ENCODE measurements around the gene RNF2.

RNF2 gene

DNA sequence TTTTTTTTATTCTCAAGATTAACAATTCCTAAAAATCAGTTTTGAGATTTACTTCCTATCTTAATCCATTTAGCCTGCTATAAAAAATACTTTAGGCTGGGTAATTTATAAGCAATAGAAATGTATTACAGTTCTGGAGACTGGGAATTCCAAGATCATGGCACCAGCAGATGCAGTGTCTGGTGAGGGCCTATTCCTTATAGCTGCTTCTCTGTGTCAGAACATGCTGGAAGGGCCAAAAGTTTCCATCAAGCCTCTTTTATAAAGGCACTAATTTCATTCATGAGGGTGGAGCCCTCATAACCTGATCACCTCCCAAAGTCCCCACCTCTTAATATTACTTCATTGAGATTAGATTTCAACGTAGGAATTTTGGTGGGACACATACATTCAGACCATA lies 41.7 kb downstream of the RNF2 start:
- Histone ChIP-seq H3K4me3 (ENCODE audit: insufficient read depth, low read depth, low read length) (no peak overlapping the region), H3K27me3 (ENCODE audit: control insufficient read depth, insufficient read depth, low read length, poor library complexity, severe bottlenecking) (no peaks in the 10 kb centered on the region), H3K36me3 (ENCODE audit: control insufficient read depth, insufficient read depth, low read length) (peaks cover 19% of the 10 kb centered on the region), H3K9me3 (ENCODE audit: control insufficient read depth, low read length) (no peaks in the 10 kb centered on the region), H3K4me1 (ENCODE audit: control insufficient read depth, insufficient read depth, low read length) (no peaks in the 10 kb centered on the region), H3K27ac (ENCODE audit: insufficient read depth, low read depth, low read length, poor library complexity, severe bottlenecking) (no peak overlapping the region)
- WGBS, 2 experiments, result 96 to 98% methylated on average over 1 of the region's 1 CpG

DNA sequence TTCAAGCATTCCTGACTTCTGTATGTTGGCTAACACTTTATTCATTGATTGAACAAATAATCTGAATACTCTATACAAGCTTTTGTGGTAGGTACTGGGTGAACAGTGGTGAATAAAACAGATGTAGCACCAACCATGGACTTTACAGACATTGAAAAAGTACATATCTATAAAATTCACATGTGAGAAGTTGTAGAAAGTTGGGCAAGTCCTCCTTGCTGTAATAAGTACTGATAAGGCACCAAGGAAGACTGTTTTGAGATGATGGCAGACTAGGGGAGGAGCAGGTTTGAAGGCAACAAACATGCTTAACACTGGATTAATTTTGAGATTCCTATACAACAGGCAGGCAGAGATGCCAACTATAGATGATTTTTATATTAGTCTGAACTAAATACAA lies 42.4 kb downstream of the RNF2 start:
- Histone ChIP-seq H3K4me1 (ENCODE audit: control insufficient read depth, insufficient read depth, low read length) (no peaks in the 10 kb centered on the region), H3K27me3 (ENCODE audit: control insufficient read depth, insufficient read depth, low read length, poor library complexity, severe bottlenecking) (no peaks in the 10 kb centered on the region), H3K27ac (ENCODE audit: insufficient read depth, low read depth, low read length, poor library complexity, severe bottlenecking) (no peak overlapping the region), H3K36me3 (ENCODE audit: control insufficient read depth, insufficient read depth, low read length) (peaks cover 20% of the 10 kb centered on the region), H3K4me3 (ENCODE audit: insufficient read depth, low read depth, low read length) (no peak overlapping the region), H3K9me3 (ENCODE audit: control insufficient read depth, low read length) (no peaks in the 10 kb centered on the region)

DNA sequence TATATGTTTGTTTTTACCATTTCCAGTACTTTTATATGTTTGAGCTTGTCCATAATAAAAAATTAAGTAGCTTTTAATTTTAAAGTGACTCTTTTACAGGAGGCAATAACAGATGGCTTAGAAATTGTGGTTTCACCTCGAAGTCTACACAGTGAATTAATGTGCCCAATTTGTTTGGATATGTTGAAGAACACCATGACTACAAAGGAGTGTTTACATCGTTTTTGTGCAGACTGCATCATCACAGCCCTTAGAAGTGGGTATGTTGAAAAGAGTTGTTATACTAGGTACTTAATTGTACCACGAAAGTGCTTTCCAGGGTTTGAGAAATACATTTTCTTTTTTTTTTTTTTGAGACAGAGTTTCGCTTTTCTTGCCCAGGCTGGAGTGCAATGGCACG lies 46.1 kb downstream of the RNF2 start:
- 92 to 93% methylated on average over 5 of the region's 5 CpGs for WGBS, 2 experiments
- Histone ChIP-seq H3K9me3 (ENCODE audit: control insufficient read depth, low read length) (no peaks in the 10 kb centered on the region), H3K27me3 (ENCODE audit: control insufficient read depth, insufficient read depth, low read length, poor library complexity, severe bottlenecking) (no peaks in the 10 kb centered on the region), H3K4me1 (ENCODE audit: control insufficient read depth, insufficient read depth, low read length) (no peaks in the 10 kb centered on the region), H3K4me3 (ENCODE audit: insufficient read depth, low read depth, low read length) (no peak overlapping the region), H3K27ac (ENCODE audit: insufficient read depth, low read depth, low read length, poor library complexity, severe bottlenecking) (no peak overlapping the region), H3K36me3 (ENCODE audit: control insufficient read depth, insufficient read depth, low read length) (peaks cover 32% of the 10 kb centered on the region)

GRCh38 chr1:185094761-185095160 lies 49.4 kb downstream of the RNF2 start:
- Histone ChIP-seq H3K27me3 (ENCODE audit: control insufficient read depth, insufficient read depth, low read length, poor library complexity, severe bottlenecking) (no peaks in the 10 kb centered on the region), H3K4me3 (ENCODE audit: insufficient read depth, low read depth, low read length) (no peak overlapping the region), H3K9me3 (ENCODE audit: control insufficient read depth, low read length) (no peaks in the 10 kb centered on the region), H3K36me3 (ENCODE audit: control insufficient read depth, insufficient read depth, low read length) (peaks cover 27% of the 10 kb centered on the region), H3K27ac (ENCODE audit: insufficient read depth, low read depth, low read length, poor library complexity, severe bottlenecking) (no peak overlapping the region), H3K4me1 (ENCODE audit: control insufficient read depth, insufficient read depth, low read length) (no peaks in the 10 kb centered on the region)
- WGBS, 2 experiments, result 93% methylated on average over 1 to 2 of the region's 2 CpGs

DNA sequence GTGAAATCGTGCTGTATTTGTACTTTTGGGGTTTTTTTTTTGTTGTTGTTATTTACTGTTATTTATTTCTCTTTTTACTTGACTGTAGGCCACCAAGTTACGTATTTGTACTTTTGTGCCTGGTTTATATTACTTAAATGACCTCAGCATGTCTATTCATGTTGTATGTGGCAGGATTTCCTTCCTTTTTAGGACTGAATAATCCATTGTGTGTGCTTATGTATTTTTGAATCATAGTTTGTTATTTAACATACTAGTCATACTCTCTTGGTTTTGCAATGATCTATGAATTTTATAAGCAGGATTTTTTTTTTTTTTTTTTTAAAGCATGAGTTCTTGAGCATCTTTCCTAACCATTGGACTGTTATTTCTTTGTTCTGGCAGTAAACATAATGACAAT lies 51.2 kb downstream of the RNF2 start:
- Histone ChIP-seq H3K27ac (ENCODE audit: insufficient read depth, low read depth, low read length, poor library complexity, severe bottlenecking) (no peak overlapping the region), H3K4me3 (ENCODE audit: insufficient read depth, low read depth, low read length) (no peak overlapping the region), H3K36me3 (ENCODE audit: control insufficient read depth, insufficient read depth, low read length) (peaks cover 31% of the 10 kb centered on the region), H3K9me3 (ENCODE audit: control insufficient read depth, low read length) (no peaks in the 10 kb centered on the region), H3K27me3 (ENCODE audit: control insufficient read depth, insufficient read depth, low read length, poor library complexity, severe bottlenecking) (no peaks in the 10 kb centered on the region), H3K4me1 (ENCODE audit: control insufficient read depth, insufficient read depth, low read length) (no peaks in the 10 kb centered on the region)
- WGBS, 2 experiments, result 87% methylated on average over 2 of the region's 2 CpGs; no CpG with 5 or more reads in 1 of the 2 experiments

DNA sequence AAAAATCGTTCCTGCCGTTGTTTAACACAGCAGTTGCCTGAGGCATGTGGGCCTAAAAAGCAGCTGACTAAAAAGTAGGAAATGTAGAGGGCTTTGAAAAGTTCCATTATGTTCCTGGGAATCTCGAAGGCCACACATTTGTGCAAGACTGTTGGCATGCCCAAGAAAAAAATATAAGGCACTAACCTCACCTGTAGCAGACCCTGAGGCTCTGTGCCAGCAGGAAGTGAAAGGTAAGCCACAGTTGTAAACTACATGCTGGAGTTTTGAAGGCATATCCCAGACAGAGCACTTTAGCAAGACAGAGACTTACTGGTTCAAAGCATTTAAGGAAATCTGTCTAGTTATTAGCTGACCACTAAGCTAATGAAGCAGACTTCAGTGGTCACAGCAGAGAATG lies 58.7 kb downstream of the RNF2 start:
- no peaks in the 10 kb centered on the region for H3K27me3 ChIP-seq (ENCODE audit: control insufficient read depth, insufficient read depth, low read length, poor library complexity, severe bottlenecking)
- H3K27ac ChIP-seq (ENCODE audit: insufficient read depth, low read depth, low read length, poor library complexity, severe bottlenecking), result no peak overlapping the region
- H3K36me3 ChIP-seq (ENCODE audit: control insufficient read depth, insufficient read depth, low read length), result peaks cover 5% of the 10 kb centered on the region
- H3K4me3 ChIP-seq (ENCODE audit: insufficient read depth, low read depth, low read length), result no peak overlapping the region
- no peaks in the 10 kb centered on the region for H3K9me3 ChIP-seq (ENCODE audit: control insufficient read depth, low read length)
- 92 to 95% methylated on average over 3 of the region's 3 CpGs for whole genome bisulfite sequencing, 2 experiments
- no peaks in the 10 kb centered on the region for H3K4me1 ChIP-seq (ENCODE audit: control insufficient read depth, insufficient read depth, low read length)

GRCh38 chr1:185105121-185105520 lies 59.8 kb downstream of the RNF2 start:
- no peaks in the 10 kb centered on the region for H3K9me3 ChIP-seq (ENCODE audit: control insufficient read depth, low read length)
- H3K27ac ChIP-seq (ENCODE audit: insufficient read depth, low read depth, low read length, poor library complexity, severe bottlenecking), result no peak overlapping the region
- WGBS, 2 experiments, result 96% methylated on average over 2 of the region's 3 CpGs; no CpG with 5 or more reads in 1 of the 2 experiments
- peaks cover under 1% of the 10 kb centered on the region for H3K36me3 ChIP-seq (ENCODE audit: control insufficient read depth, insufficient read depth, low read length)
- no peaks in the 10 kb centered on the region for H3K4me1 ChIP-seq (ENCODE audit: control insufficient read depth, insufficient read depth, low read length)
- no peak overlapping the region for H3K4me3 ChIP-seq (ENCODE audit: insufficient read depth, low read depth, low read length)
- H3K27me3 ChIP-seq (ENCODE audit: control insufficient read depth, insufficient read depth, low read length, poor library complexity, severe bottlenecking), result no peaks in the 10 kb centered on the region

GRCh38 chr1:185108321-185108720 lies 63.0 kb downstream of the RNF2 start:
- Histone ChIP-seq H3K4me3 (ENCODE audit: insufficient read depth, low read depth, low read length) (no peak overlapping the region), H3K4me1 (ENCODE audit: control insufficient read depth, insufficient read depth, low read length) (no peaks in the 10 kb centered on the region), H3K27ac (ENCODE audit: insufficient read depth, low read depth, low read length, poor library complexity, severe bottlenecking) (no peak overlapping the region), H3K9me3 (ENCODE audit: control insufficient read depth, low read length) (no peaks in the 10 kb centered on the region), H3K36me3 (ENCODE audit: control insufficient read depth, insufficient read depth, low read length) (no peaks in the 10 kb centered on the region), H3K27me3 (ENCODE audit: control insufficient read depth, insufficient read depth, low read length, poor library complexity, severe bottlenecking) (no peaks in the 10 kb centered on the region)

DNA sequence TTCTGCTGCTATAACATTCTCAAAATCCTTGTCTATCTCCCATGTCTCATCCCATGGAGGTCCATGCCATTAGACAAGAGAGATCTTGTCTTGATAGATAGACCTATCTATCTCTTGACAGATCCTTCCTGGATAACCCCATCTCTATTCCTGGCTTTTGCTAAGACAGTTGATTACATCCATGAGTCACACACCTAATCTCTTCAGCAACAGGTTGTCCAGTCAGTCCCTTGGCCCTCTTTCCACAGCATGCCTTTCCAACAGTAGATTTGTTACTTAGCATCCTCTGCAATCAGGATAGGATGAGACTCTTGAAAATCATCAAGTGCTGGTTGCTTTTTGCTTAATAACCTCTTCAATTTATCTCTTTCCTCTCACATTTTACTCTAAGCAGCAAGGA lies 64.8 kb downstream of the RNF2 start:
- Histone ChIP-seq H3K4me3 (ENCODE audit: insufficient read depth, low read depth, low read length) (no peak overlapping the region), H3K36me3 (ENCODE audit: control insufficient read depth, insufficient read depth, low read length) (no peaks in the 10 kb centered on the region), H3K27ac (ENCODE audit: insufficient read depth, low read depth, low read length, poor library complexity, severe bottlenecking) (no peak overlapping the region), H3K27me3 (ENCODE audit: control insufficient read depth, insufficient read depth, low read length, poor library complexity, severe bottlenecking) (no peaks in the 10 kb centered on the region), H3K9me3 (ENCODE audit: control insufficient read depth, low read length) (no peaks in the 10 kb centered on the region), H3K4me1 (ENCODE audit: control insufficient read depth, insufficient read depth, low read length) (no peaks in the 10 kb centered on the region)

GRCh38 chr1:185111873-185112272 lies 66.5 kb downstream of the RNF2 start:
- H3K27me3 ChIP-seq (ENCODE audit: control insufficient read depth, insufficient read depth, low read length, poor library complexity, severe bottlenecking), result no peaks in the 10 kb centered on the region

GRCh38 chr1:185112356-185112755 lies 67.0 kb downstream of the RNF2 start:
- H3K27me3 ChIP-seq (ENCODE audit: control insufficient read depth, insufficient read depth, low read length, poor library complexity, severe bottlenecking), result no peaks in the 10 kb centered on the region
- no peak overlapping the region for H3K4me3 ChIP-seq (ENCODE audit: insufficient read depth, low read depth, low read length)
- H3K4me1 ChIP-seq (ENCODE audit: control insufficient read depth, insufficient read depth, low read length), result no peaks in the 10 kb centered on the region
- H3K36me3 ChIP-seq (ENCODE audit: control insufficient read depth, insufficient read depth, low read length), result no peaks in the 10 kb centered on the region
- WGBS, 2 experiments, result 94% methylated on average over 2 of the region's 2 CpGs
- H3K27ac ChIP-seq (ENCODE audit: insufficient read depth, low read depth, low read length, poor library complexity, severe bottlenecking), result no peak overlapping the region
- H3K9me3 ChIP-seq (ENCODE audit: control insufficient read depth, low read length), result no peaks in the 10 kb centered on the region

More at GRCh38 chr1:185111873-185112272, 66.5 kb downstream of the RNF2 start:
- Histone ChIP-seq H3K36me3 (ENCODE audit: control insufficient read depth, insufficient read depth, low read length) (no peaks in the 10 kb centered on the region), H3K4me1 (ENCODE audit: control insufficient read depth, insufficient read depth, low read length) (no peaks in the 10 kb centered on the region), H3K27ac (ENCODE audit: insufficient read depth, low read depth, low read length, poor library complexity, severe bottlenecking) (no peak overlapping the region), H3K9me3 (ENCODE audit: control insufficient read depth, low read length) (no peaks in the 10 kb centered on the region), H3K4me3 (ENCODE audit: insufficient read depth, low read depth, low read length) (no peak overlapping the region)

Measured in ectodermal cell (in vitro differentiated cells).